ENCODE data around the gene TSPAN18. TPM values are rescaled to one million over a fixed set of nuclear protein-coding genes. Genes with fewer than 3 reads are reported as not detected.

TSPAN18 gene
- total and polyA plus RNA-seq, 2 of the 4 experiments (the other 2 are of a cell fraction), result 0.36 to 1.1 TPM

DNA sequence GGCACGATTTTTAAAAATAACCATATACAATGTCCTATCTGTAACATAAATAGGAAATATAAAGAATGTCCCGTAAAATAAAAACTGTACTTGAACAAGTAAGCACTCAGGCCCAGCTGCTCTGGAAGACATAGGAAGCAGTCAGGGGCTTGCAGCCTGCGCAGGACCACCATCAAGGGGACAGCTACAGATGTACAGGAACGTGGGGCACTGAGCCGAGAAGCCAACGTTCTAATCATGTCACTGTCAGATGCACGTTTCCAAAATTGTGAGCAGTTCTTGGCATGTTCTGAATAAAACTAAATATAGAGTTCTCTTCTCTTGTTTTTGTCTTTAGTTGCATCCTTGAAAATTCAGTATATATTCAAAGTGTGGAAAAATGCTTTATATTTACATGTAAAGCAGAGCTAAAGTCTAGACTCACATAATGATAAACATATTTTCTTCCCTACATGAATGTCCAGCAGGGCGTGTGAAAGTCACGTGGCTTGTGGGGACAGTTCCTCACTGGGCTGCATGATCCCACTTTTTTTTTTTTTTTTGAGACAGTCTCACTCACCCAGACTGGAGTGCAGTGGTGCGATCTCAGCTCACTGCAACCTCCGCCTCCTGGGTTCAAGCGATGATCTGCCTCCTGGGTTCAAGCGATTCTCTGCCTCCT lies 28.4 kb upstream of the TSPAN18 start:
- no peak overlapping the region for H2BK120ac ChIP-seq (ENCODE audit: low read depth, low read length)
- H2BK5ac ChIP-seq (ENCODE audit: low read depth, low read length, poor library complexity, severe bottlenecking), result no peak overlapping the region
- ChIA-PET CTCF (interaction anchor here (0.7 kb wide), 1 partner anchor 177 kb away, joined by 11 read pairs; no protein-coding TSS in a partner anchor), POLR2A (ENCODE audit: unreplicated experiment) (no interaction called here)
- H3K4ac ChIP-seq (ENCODE audit: low read depth, low read length), result no peak overlapping the region
- H3K36me3 ChIP-seq (ENCODE audit: control insufficient read depth, insufficient read depth, low read length), result no peaks in the 10 kb centered on the region
- no peak overlapping the region for H3K23ac ChIP-seq (ENCODE audit: low read depth, low read length)
- 77% methylated on average over 7 of the region's 13 CpGs; no CpG with 5 or more reads in 1 of the 2 experiments for WGBS, 2 experiments (ENCODE audit: extremely low coverage in 2 of 2, insufficient read length in 1 of 2)
- H2AK9ac ChIP-seq (replicated peaks; ENCODE audit: low read depth, low read length, poor library complexity), result no peak overlapping the region
- no peak overlapping the region for H3K56ac ChIP-seq (ENCODE audit: extremely low read depth, insufficient read depth, low read length)
- no peak overlapping the region for H2AK5ac ChIP-seq (ENCODE audit: low read depth, low read length)
- intact Hi-C loops (cut with micrococcal nuclease) (no loop called here), in situ Hi-C loops (cut with MboI; ENCODE audit: low sequenced_read_pairs) (loop anchor here (25.0 kb wide), 1 partner anchor 589 kb away; the partner anchor contains the start of gene SYT13), dilution Hi-C loops (cut with HindIII; ENCODE audit: low sequenced_read_pairs, unreplicated experiment) (no loop called here)
- H2BK15ac ChIP-seq (ENCODE audit: low read depth, low read length), result no peak overlapping the region
- H3K4me3 ChIP-seq (ENCODE audit: insufficient read depth, low read depth, low read length), result no peak overlapping the region
- no peaks in the 10 kb centered on the region for H3K79me1 ChIP-seq (ENCODE audit: low read depth in 1 of 2, low read length in 2 of 2)
- H2AFZ ChIP-seq (replicated peaks; ENCODE audit: low read length, poor library complexity), result no peak overlapping the region
- no peaks in the 10 kb centered on the region for H4K20me1 ChIP-seq (ENCODE audit: insufficient read depth, low read length)
- H4K8ac ChIP-seq (ENCODE audit: low read depth in 2 of 2, low read length in 2 of 2), result no peak overlapping the region
- H3K4me2 ChIP-seq (ENCODE audit: low read depth, low read length), result no peak overlapping the region
- DNase-seq, result no peak
- H3K27ac ChIP-seq (ENCODE audit: insufficient read depth, low read length), result no peak overlapping the region
- no peak for TF ChIP-seq BHLHE40 (IDR thresholded peaks at IDR 0.05; ENCODE audit: low read depth, low read length)
- TF ChIP-seq NFE2L2 (IDR thresholded peaks at IDR 0.05; ENCODE audit: low read depth, low read length), result no peak
- no peak overlapping the region for H3K14ac ChIP-seq (replicated peaks; ENCODE audit: low read depth, low read length)
- peaks cover 2% of the 10 kb centered on the region; the same call in 1 of the 2 replicates for H3K9me3 ChIP-seq (ENCODE audit: control insufficient read depth, insufficient read depth, low read length)
- no peak overlapping the region for H2BK20ac ChIP-seq (ENCODE audit: low read depth, low read length)
- H3K4me1 ChIP-seq (ENCODE audit: control insufficient read depth, insufficient read depth, low read length), result no peaks in the 10 kb centered on the region
- H3K27me3 ChIP-seq (ENCODE audit: control insufficient read depth, insufficient read depth, low read length), result peaks cover 29% of the 10 kb centered on the region
- no peak overlapping the region for H3K18ac ChIP-seq (ENCODE audit: low read depth, low read length)
- H4K5ac ChIP-seq (ENCODE audit: low read depth, low read length), result no peak overlapping the region
- no peak overlapping the region for H3K9ac ChIP-seq (ENCODE audit: low read depth, low read length)
- H4K91ac ChIP-seq (ENCODE audit: insufficient read depth, low read depth, low read length), result no peak overlapping the region
- no peak for ATAC-seq (ENCODE audit: low read depth)
- H3K9me1 ChIP-seq (ENCODE audit: insufficient read depth, low read length), result no peaks in the 10 kb centered on the region
- BruUV-seq (replicated peaks), result no TSS peak

Data from IMR-90 (cell line).